HT1080 (cell line): ENCODE results near the gene NRG2. TPM values are rescaled to one million over a fixed set of nuclear protein-coding genes. Genes with fewer than 3 reads are reported as not detected.

Experiments used
- DNase-seq: peaks from one replicate; pipeline ENCODE4 v3.0.0-alpha.2; 2015; ENCODE audit warnings: low read depth
- total RNA-seq: library from RNA; depleted of rRNA; stranded (reverse); fragments of >200 nt; shearing (Covaris generic); gene quantifications from 2 replicates; pipeline ENCODE4 v1.2.3, GENCODE V29; 2014

The NRG2 gene
- total RNA-seq, 1 experiment from 2014 or later, result 10.4 TPM

- no peak for DNase-seq
Measured at GRCh38 chr5:139882961-139883539, 160.0 kb downstream of the NRG2 start.

DNA sequence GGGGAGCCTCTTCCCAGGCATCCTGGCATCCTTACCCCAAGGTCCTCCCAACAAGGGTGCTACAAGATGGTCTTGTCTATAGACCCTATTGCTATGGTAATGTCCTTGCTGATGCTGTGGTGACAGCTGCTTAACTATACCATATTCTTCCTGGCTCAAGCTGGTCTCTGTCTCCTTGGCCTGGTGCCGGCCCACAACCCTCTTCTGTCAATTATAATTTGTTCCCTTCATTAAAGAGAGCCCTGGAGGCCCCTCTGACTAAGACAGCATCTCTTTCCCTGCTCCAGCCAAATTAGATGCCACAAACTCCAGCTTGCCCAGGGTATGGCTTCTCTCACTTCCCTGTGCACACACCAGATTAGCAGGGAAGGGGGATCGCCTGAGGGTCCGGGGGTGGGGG, 160.8 kb downstream of the NRG2 start:
- no peak for DNase-seq

- DNase-seq, result no peak
Measured at GRCh38 chr5:139881143-139881733, 161.9 kb downstream of the NRG2 start.

DNA sequence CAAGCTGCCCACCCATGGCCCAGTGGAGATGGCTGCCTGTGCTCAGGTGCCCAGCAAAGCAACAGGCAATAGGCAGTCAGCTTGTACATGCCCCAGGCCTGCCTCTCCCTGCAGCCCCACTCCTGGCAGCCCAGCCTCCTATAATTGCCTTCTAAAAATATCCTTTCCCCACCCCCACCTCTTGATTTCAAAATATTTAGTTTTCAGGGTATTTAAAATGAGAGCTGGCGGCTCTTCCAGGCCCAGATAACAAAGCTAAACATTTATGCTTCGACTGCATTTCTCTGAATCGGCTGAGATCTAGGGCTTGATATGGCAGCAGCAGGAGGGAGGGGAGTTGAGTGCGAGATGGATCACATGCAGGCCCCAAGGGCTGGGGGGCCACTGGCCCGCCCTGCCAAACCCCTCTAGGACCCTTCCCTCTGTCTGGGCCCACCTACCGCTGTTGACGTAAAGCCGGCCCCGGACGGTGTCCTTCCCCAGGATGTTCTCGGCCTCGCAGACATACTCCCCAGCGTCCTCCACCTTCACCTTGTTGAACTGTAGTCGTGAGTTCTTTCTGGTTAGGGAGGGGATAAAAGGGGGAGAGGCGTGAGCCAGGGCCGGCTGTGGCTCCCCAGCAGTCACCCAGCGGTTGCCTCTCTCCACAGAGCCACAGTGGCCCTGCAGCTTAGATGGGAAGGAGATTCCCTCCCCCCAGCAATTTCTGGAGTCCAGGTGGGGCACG, 162.5 kb downstream of the NRG2 start:
- DNase-seq, result no peak

DNA sequence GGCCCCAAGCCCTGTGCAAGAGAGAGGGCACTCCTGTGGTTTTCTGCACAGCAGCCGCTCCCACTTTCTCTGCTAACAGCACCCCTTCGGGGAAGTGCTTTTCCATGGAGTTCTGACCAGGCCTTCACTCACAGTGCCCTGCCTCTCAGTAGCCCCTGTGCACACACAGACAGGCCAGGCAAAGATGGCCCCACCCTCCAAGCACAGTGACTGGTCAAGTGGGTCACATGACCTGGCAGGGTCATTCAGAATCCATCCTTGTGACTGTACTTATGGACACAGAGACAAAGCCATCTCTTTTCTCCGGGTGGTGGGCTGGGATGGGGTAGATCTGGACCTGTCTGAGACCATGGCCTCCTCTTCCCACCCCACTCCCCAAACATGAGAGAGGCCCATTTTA, 165.0 kb downstream of the NRG2 start:
- no peak for DNase-seq

- peak; percentile 75 for DNase-seq
Measured at GRCh38 chr5:139877129-139877597, 165.9 kb downstream of the NRG2 start.

GRCh38 chr5:139875957-139876356, 167.1 kb downstream of the NRG2 start:
- no peak for DNase-seq

- DNase-seq, result no peak
Measured at GRCh38 chr5:139872851-139873794, 170.0 kb downstream of the NRG2 start.

GRCh38 chr5:139872052-139872766, 170.9 kb downstream of the NRG2 start:
- DNase-seq, result no peak

DNA sequence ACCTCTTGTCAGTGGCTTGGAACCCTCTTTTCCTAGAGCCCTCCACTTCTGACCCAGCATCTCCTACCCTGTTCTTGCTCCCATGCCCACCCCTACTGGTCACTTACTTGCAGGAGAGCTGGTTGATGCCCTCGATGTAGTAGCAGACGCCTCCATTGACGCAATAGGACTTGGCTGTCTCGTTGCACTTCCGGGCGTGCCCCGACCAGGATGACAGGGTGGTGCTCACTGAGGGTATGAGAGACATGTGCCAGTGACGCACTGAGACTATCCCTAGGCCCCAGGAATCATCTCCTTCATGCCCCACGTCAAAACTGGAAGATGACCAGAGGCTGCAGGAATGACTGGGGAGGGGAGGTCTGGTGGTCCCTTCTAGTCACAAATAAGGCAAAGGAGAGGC, 171.5 kb downstream of the NRG2 start:
- no peak for DNase-seq

- no peak for DNase-seq
Measured at GRCh38 chr5:139870677-139871076, 172.4 kb downstream of the NRG2 start.

DNA sequence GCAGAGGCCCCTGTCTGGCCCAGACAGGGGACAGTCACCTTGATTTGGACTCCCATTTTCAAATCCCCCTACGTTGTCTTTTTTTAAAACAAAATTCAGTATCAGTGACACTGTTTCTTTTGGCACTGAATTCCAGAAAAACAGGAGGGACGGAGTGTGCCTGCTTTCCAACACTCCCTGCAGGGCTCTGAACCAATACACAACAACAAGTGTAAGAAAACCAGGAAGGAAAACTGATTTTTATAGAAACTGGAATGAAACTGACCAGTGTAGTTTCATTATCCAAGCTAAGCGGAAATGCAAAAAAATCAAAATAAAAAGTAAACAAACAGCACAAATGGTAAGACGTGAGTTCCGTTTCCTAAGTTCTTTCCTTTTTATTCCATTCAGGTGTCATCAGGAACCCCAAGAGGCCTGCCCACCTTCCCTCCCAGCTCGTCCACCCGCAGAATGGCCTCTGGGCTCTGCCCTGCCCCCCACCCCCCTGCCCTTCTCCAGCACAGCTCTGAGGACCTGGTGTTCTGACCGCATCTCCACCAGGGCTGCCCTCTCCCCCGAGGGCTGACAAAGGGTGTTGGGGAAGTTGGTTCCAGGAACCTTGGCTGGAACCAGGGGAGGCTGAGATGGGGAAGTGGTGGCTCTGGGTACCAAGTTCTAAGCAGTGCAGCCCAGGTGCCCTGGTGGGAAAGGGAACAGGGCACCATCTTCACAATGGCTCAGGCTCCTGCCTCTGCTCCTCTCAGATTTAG, 173.9 kb downstream of the NRG2 start:
- no peak for DNase-seq

DNA sequence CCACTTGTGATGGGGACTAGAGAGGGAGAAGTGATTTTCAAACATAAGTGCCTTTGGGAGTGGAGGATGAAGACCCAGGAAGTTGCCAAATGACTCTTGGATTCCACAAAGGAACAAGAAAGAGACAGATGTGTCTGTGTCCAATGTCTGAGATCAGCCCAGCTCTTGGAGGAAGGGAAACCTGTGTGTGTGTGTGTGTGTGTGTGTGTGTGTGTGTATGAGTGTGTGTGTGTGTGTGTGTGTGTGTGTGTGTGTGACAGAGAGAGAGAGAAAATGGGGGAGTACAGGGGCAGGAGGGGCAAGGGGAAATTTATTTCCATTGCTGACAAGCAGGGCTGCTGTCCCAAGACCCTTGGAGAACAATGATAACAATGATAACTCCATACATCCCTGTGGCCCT, 175.5 kb downstream of the NRG2 start:
- no peak for DNase-seq

DNA sequence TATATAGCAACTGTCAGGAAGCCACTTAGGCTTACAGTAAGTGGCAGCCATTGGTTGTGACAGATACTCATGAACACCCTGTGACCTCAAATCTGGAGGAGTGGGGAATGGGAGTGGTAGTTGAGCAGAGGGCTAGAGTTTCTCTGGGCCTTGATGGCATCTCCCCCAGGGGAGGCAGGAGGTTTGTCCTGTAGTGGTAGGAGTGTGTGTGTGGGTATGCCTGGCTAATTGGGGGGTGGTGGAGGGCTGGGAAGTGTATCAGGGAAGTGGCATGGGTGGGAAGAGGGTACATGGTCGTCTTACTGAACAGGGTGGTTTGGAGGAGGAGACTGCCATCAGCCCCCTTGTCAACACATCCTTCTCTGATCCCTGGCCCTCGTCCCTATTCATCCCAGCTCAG, 176.0 kb downstream of the NRG2 start:
- DNase-seq, result no peak

DNA sequence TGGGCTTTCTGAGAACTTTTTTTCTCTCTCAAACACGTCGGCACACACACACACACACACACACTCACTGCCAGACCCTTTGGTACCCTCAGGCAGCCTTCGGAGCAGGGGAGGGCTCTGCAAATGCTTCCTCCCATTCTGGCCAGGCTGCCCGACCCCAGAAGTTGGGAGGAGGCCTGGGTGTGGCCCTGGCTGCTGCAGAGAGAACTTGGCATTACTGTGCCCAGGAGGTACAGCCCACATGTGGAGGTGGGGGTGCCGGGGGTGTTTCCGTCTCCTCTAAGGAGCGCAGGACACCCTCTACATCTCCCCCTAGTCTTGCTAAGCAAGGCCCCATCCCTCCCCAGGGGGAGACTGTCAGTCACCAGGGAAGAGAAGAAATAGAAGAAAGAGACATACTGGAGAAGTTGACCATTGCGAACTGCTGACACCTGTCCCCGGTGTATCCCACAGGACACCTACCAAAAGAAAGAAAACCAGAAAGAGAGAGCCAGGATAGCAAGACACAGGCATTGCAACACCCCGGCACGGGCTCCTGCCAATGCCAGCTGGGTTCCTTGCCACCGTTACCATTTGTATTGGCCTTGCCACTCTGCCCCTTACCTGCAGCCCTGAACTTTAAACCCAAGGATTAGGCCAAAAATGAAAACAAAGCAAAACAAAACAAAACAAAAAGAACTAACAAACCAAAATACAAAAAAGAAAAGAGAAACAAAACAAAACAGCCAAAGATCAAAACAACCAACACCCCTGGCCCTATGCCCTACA, 178.2 kb downstream of the NRG2 start:
- no peak for DNase-seq

GRCh38 chr5:139863855-139864558, 179.1 kb downstream of the NRG2 start:
- DNase-seq, result peak; percentile 37

GRCh38 chr5:139863361-139863760, 179.7 kb downstream of the NRG2 start:
- no peak for DNase-seq

GRCh38 chr5:139862803-139863202, 180.3 kb downstream of the NRG2 start:
- DNase-seq, result no peak

DNA sequence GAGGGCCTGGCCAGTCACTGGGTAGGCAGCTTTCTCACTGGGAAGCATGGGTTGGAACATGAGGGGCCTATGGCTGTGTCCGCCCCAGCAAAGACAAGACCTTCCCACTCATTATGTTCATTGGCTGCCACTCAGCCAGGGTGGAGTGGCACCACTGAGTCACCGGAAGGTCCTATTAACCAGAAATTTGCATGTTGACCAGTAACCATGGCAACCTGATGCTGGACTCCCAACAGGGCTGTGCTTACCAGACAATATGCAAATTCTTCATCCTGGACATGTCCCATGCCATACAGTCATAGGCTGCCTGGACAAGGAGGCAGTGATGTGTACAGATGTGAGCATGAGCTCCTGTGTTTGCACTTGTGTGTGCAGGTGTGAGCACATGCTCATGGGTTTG, 180.8 kb downstream of the NRG2 start:
- peak; percentile 51 for DNase-seq
